Peyer's patch (tissue), 4 donors: ENCODE data around the gene ATG5. TPM values are rescaled to one million over a fixed set of nuclear protein-coding genes. Genes with fewer than 3 reads are reported as not detected.

Source experiments
- DNase-seq, 3 donors: peaks; one replicate each; pipeline ENCODE4 v3.0.0-alpha.2; 2017 to 2019
- H3K27ac ChIP-seq, 4 donors: fragments of 200-600 bp; sonication (generic); one replicate each; pipeline ENCODE4 v1.5.1; 2016 to 2019
- H3K27me3 ChIP-seq, 2 donors: fragments of 200-600 bp; sonication (generic); one replicate each; pipeline ENCODE4 v1.5.1; 2019
- H3K36me3 ChIP-seq, 3 donors: fragments of 200-600 bp; sonication (generic); one replicate each; pipeline ENCODE4 v1.5.1; 2016 to 2019
- H3K4me1 ChIP-seq, 4 donors: fragments of 200-600 bp; sonication (generic); one replicate each; pipeline ENCODE4 v1.5.1; 2016 to 2019
- H3K4me3 ChIP-seq, 4 donors: fragments of 200-600 bp; sonication (generic); 1 replicate in 3 of 4; 2 replicates in 1 of 4; pipeline ENCODE4 v1.5.1; 2016 to 2019; ENCODE audit warnings: mild to moderate bottlenecking in 1 of 4
- H3K9me3 ChIP-seq, 4 donors: fragments of 200-600 bp; sonication (generic); one replicate each; pipeline ENCODE4 v1.5.1; 2016 to 2019; ENCODE audit warnings: mild to moderate bottlenecking in 1 of 4
- POLR2A ChIP-seq, 2 donors: fragments of 450-650 bp; IDR thresholded peaks; one replicate each; pipeline ENCODE4 v1.5.1; 2017; ENCODE audit warnings: antibody characterized with exemption in 2 of 2, mild to moderate bottlenecking in 2 of 2, moderate library complexity in 2 of 2
- total RNA-seq, 4 donors: library from RNA; depleted of rRNA; stranded (reverse); fragments of >200 nt; gene quantifications; one replicate each; pipeline ENCODE4 v1.1.0, GENCODE V29; 2016
- TF ChIP-seq, protein P1 (sequence below), 6 experiments: fragments of 450-650 bp in 4 of 6; fragments of 200-600 bp in 2 of 6; sonication (generic) in 1 of 6; IDR thresholded peaks; one replicate each; pipeline ENCODE4 v1.5.1; 2017 to 2019; ENCODE audit warnings: antibody characterized with exemption in 6 of 6, mild to moderate bottlenecking in 3 of 6, moderate library complexity in 1 of 6

ATG5 gene
- total RNA-seq, 4 donors from 2014 or later = 42.7 to 73.4 (median 60.2) TPM

GRCh38 chr6:106186172-106186571, 139.4 kb downstream of the ATG5 start:
- Histone ChIP-seq H3K4me1 (no peaks in the 10 kb centered on the region), H3K27ac (no peak overlapping the region), H3K4me3 (no peak overlapping the region), H3K9me3 (no peaks in the 10 kb centered on the region), H3K27me3 (no peaks in the 10 kb centered on the region), H3K36me3 (no peaks in the 10 kb centered on the region)
- DNase-seq = no peak
- TF ChIP-seq POLR2A (IDR thresholded peaks at IDR 0.05) = no peak
- TF ChIP-seq, protein P1, sequence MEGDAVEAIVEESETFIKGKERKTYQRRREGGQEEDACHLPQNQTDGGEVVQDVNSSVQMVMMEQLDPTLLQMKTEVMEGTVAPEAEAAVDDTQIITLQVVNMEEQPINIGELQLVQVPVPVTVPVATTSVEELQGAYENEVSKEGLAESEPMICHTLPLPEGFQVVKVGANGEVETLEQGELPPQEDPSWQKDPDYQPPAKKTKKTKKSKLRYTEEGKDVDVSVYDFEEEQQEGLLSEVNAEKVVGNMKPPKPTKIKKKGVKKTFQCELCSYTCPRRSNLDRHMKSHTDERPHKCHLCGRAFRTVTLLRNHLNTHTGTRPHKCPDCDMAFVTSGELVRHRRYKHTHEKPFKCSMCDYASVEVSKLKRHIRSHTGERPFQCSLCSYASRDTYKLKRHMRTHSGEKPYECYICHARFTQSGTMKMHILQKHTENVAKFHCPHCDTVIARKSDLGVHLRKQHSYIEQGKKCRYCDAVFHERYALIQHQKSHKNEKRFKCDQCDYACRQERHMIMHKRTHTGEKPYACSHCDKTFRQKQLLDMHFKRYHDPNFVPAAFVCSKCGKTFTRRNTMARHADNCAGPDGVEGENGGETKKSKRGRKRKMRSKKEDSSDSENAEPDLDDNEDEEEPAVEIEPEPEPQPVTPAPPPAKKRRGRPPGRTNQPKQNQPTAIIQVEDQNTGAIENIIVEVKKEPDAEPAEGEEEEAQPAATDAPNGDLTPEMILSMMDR (IDR thresholded peaks at IDR 0.05) = no peak

DNA sequence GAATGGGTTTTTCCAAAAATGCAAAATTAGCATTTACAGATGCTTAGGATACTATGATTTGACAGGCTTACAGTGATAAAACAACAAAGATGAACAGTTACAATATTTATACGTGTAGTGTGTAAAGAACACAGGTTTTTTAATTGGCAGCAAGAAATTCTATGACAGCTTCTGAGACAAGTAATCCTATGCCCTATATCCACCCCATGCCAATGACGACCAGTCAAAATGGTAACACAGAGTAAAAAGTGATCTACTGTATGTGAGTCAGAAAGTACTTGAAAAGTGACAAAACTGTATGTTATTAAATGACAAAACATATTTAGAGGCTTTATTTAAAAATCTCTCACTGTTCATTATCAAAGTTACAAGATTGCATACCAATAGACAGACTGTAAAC, 139.9 kb downstream of the ATG5 start:
- DNase-seq = no peak
- Histone ChIP-seq H3K27me3 (no peaks in the 10 kb centered on the region), H3K36me3 (no peaks in the 10 kb centered on the region)

GRCh38 chr6:106184629-106185028, 140.9 kb downstream of the ATG5 start:
- H3K36me3 ChIP-seq = no peaks in the 10 kb centered on the region
- H3K4me3 ChIP-seq = no peak overlapping the region
- H3K4me1 ChIP-seq = no peaks in the 10 kb centered on the region
- no peaks in the 10 kb centered on the region for H3K27me3 ChIP-seq
- H3K27ac ChIP-seq = no peak overlapping the region
- no peaks in the 10 kb centered on the region for H3K9me3 ChIP-seq
- no peak for TF ChIP-seq POLR2A (IDR thresholded peaks at IDR 0.05)
- TF ChIP-seq, protein P1 (IDR thresholded peaks at IDR 0.05) = no peak
- no peak for DNase-seq

More for the DNA sequence above, 139.9 kb downstream of the ATG5 start:
- Histone ChIP-seq H3K27ac (no peak overlapping the region), H3K4me1 (no peaks in the 10 kb centered on the region), H3K9me3 (no peaks in the 10 kb centered on the region), H3K4me3 (no peak overlapping the region)
- TF ChIP-seq POLR2A (IDR thresholded peaks at IDR 0.05) = no peak
- TF ChIP-seq, protein P1 (IDR thresholded peaks at IDR 0.05) = no peak

DNA sequence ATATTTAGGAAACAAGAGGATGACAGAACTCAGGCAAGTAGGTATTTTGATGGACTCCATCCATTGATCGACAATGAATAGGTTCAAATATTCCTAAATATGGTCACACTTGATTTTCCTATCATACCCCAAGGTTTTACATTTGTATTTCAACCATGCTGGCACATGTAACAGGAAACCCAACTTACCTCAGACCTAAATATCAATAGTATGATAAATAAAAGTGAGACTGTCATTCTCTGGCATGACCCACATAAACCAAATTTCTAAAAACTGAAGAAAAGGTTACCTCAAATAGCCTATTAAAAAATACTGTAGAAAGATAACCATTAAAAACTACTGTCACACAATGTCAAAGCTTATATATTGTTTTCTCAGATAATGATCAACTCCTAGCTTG, 142.1 kb downstream of the ATG5 start:
- Histone ChIP-seq H3K4me3 (no peak overlapping the region), H3K27me3 (no peaks in the 10 kb centered on the region), H3K9me3 (no peaks in the 10 kb centered on the region), H3K4me1 (no peaks in the 10 kb centered on the region), H3K36me3 (no peaks in the 10 kb centered on the region), H3K27ac (no peak overlapping the region)
- no peak for DNase-seq
- no peak for TF ChIP-seq POLR2A (IDR thresholded peaks at IDR 0.05)

DNA sequence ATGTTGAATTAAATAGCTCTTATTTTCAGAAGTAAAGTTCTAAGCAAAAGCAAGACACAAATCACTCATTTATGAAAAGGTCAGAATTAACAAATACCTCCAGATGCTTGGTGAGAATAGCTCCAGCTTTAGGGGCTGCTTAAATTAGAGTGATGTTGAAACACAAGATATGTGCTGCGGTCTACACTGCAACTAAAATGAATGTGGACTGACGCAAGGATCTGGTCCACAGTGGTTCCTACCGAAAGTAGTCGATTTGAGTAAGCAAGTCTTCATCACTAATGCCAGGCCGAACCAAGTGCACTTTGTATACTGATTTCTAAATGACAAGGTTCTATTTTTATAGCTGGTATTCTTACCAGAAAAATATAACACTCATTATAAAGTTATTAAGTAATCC, 143.1 kb downstream of the ATG5 start:
- Histone ChIP-seq H3K36me3 (no peaks in the 10 kb centered on the region), H3K27me3 (no peaks in the 10 kb centered on the region), H3K4me3 (no peak overlapping the region), H3K27ac (no peak overlapping the region), H3K4me1 (no peaks in the 10 kb centered on the region), H3K9me3 (no peaks in the 10 kb centered on the region)
- TF ChIP-seq POLR2A (IDR thresholded peaks at IDR 0.05) = no peak
- TF ChIP-seq, protein P1 (IDR thresholded peaks at IDR 0.05) = no peak
- DNase-seq = no peak

- Histone ChIP-seq H3K9me3 (no peaks in the 10 kb centered on the region), H3K27ac (no peak overlapping the region), H3K4me1 (no peaks in the 10 kb centered on the region), H3K4me3 (no peak overlapping the region), H3K27me3 (no peaks in the 10 kb centered on the region), H3K36me3 (no peaks in the 10 kb centered on the region)
- no peak for TF ChIP-seq POLR2A (IDR thresholded peaks at IDR 0.05)
- TF ChIP-seq, protein P1 (IDR thresholded peaks at IDR 0.05) = no peak
- DNase-seq = no peak
Measured at GRCh38 chr6:106181664-106182418, 143.7 kb downstream of the ATG5 start.
